HEK293 (cell line): ENCODE data around the gene KLHL25.

ENCODE experiments used
- CTCF ChIP-seq: fragments of 450-650 bp; formaldehyde crosslinking; IDR thresholded peaks from 2 replicates; pipeline ENCODE4 v1.5.1; 2016; ENCODE audit warnings: missing biosample characterization, missing genetic modification characterization
- PBX3 ChIP-seq: sonication (generic); formaldehyde crosslinking; IDR thresholded peaks from 2 replicates; pipeline ENCODE4 v1.8.1; 2022; ENCODE audit warnings: mild to moderate bottlenecking, moderate library complexity, missing genetic modification reagents
- REPIN1 ChIP-seq: fragments of 450-650 bp; formaldehyde crosslinking; IDR thresholded peaks from 2 replicates; pipeline ENCODE4 v1.5.1; 2017; ENCODE audit warnings: missing biosample characterization, missing genetic modification characterization, low read depth
- REST ChIP-seq: fragments of 450-650 bp; formaldehyde crosslinking; IDR thresholded peaks from 2 replicates; pipeline ENCODE4 v1.5.1; 2016; ENCODE audit warnings: missing biosample characterization, missing genetic modification characterization
- SP7 ChIP-seq: fragments of 450-650 bp; formaldehyde crosslinking; IDR thresholded peaks from 2 replicates; pipeline ENCODE4 v1.5.1; 2016; ENCODE audit warnings: missing biosample characterization, missing genetic modification characterization
- ZBTB1 ChIP-seq: fragments of 450-650 bp; formaldehyde crosslinking; IDR thresholded peaks from 2 replicates; pipeline ENCODE4 v1.5.1; 2016; ENCODE audit warnings: missing biosample characterization, missing genetic modification characterization
- ZNF391 ChIP-seq: fragments of 450-650 bp; formaldehyde crosslinking; IDR thresholded peaks from 2 replicates; pipeline ENCODE4 v1.5.1; 2016; ENCODE audit warnings: low read depth, missing biosample characterization, missing genetic modification characterization, borderline replicate concordance
- ZNF707 ChIP-seq: fragments of 450-650 bp; formaldehyde crosslinking; IDR thresholded peaks from 2 replicates; pipeline ENCODE4 v1.5.1; 2016; ENCODE audit warnings: missing biosample characterization, missing genetic modification characterization

- TF ChIP-seq REST (tag by site-specific recombination) (no peak), SP7 (tag by site-specific recombination) (no peak), PBX3 (CRISPR knock-in tag) (no peak), CTCF (tag by site-specific recombination) (no peak), ZBTB1 (no peak), ZNF707 (tag by site-specific recombination) (no peak), REPIN1 (no peak), ZNF391 (tag by site-specific recombination) (no peak)
Measured at GRCh38 chr15:85789496-85789875, 5.2 kb downstream of the KLHL25 start.
